ENCODE data around the gene PAQR8.

Gene PAQR8

GRCh38 chr6:52360601-52361413, 1.1 kb upstream of the PAQR8 start:
- H3K9me3 Mint-ChIP-seq, result no peaks in the 10 kb centered on the region
- H3K27ac Mint-ChIP-seq, result peak overlapping the region; percentile 84
- no peak for DNase-seq

DNA sequence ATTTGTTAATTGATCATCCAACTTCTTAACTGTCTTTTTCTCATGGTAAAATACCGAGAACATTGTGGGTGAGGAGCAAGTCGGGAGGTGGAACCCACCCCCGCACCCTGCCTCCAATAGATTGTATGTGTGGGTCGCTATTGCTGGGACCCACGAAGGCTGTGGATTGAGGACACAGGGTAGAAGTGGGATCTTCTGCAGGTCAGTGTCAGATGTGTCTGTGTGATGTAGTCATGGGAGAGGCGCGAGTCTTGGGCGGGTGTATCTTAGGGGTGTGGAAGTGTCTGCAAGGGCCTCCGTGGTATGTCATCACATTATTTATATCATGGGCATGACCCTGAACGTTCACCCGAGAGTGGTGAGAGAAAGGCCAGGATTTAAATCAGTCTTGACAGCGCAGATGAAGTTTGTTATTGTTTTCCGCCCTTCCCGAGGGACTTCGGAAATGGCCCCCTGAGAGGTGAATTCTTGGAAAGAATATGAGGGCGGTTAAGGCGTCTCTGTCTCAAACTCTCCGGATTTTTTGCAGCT, 472 bp upstream of the PAQR8 start:
- Mint-ChIP-seq H3K27me3 (ENCODE audit: low read depth, poor library complexity) (peaks cover 21% of the 10 kb centered on the region), H3K4me1 (peaks cover 44% of the 10 kb centered on the region), H3K36me3 (ENCODE audit: low read depth) (no peaks in the 10 kb centered on the region), H3K4me3 (peak overlapping the region; percentile 85), H3K9me3 (no peaks in the 10 kb centered on the region), H3K27ac (peak overlapping the region; percentile 84)
- no peak for TF ChIP-seq CTCF (IDR thresholded peaks at IDR 0.05)
- no peak for DNase-seq

More at GRCh38 chr6:52360601-52361413, 1.1 kb upstream of the PAQR8 start:
- peak overlapping the region; percentile 85 for H3K4me3 Mint-ChIP-seq
- no peak for TF ChIP-seq CTCF (IDR thresholded peaks at IDR 0.05)
- peaks cover 21% of the 10 kb centered on the region for H3K27me3 Mint-ChIP-seq (ENCODE audit: low read depth, poor library complexity)
- H3K4me1 Mint-ChIP-seq, result peaks cover 44% of the 10 kb centered on the region
- H3K36me3 Mint-ChIP-seq (ENCODE audit: low read depth), result no peaks in the 10 kb centered on the region

DNA sequence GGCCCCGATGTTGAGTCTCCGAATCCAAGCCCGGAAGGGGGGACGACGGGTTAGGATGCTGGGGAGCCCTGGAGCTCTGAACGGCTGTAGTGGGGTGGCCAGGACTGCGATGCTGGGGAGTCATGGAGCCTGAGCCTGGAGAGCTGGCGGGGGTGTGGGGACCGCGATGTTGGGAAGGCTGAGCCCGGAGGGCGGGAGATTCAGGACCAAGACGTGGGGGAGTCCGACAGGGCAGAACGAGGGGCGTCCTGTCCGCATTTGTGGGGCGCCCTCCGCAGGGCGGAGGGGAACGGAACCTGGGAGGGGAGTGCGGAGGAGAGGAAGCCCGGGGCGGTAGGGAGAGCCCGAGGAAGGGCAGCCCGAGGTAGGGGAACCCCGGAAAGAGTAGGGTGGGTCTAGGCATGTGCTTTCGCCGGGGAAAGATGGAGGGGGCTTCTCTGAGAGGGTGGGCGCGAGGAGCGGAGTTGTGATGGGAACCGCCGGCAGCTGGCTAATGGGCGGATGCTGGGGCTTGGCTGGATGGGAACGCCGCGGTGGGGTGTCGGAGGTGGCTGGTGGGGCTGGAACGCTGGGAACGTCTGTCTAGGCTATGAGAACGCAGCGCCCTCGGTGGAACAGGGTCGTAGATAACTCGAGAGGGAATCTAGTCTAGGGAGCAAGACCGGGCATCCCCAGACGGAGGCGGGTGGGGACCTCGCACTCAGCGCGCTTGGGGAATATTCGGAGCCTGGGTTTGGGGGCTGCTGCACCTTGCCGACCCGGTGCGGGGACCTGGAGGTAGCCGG, 684 bp downstream of the PAQR8 start:
- peaks cover 44% of the 10 kb centered on the region for H3K4me1 Mint-ChIP-seq
- H3K9me3 Mint-ChIP-seq, result no peaks in the 10 kb centered on the region
- no peak for TF ChIP-seq CTCF (IDR thresholded peaks at IDR 0.05)
- DNase-seq, result peak; percentile 57
- peak overlapping the region; percentile 98 for H3K4me3 Mint-ChIP-seq
- peaks cover 21% of the 10 kb centered on the region for H3K27me3 Mint-ChIP-seq (ENCODE audit: low read depth, poor library complexity)
- H3K36me3 Mint-ChIP-seq (ENCODE audit: low read depth), result peaks cover 3% of the 10 kb centered on the region
- H3K27ac Mint-ChIP-seq, result no peak overlapping the region

DNA sequence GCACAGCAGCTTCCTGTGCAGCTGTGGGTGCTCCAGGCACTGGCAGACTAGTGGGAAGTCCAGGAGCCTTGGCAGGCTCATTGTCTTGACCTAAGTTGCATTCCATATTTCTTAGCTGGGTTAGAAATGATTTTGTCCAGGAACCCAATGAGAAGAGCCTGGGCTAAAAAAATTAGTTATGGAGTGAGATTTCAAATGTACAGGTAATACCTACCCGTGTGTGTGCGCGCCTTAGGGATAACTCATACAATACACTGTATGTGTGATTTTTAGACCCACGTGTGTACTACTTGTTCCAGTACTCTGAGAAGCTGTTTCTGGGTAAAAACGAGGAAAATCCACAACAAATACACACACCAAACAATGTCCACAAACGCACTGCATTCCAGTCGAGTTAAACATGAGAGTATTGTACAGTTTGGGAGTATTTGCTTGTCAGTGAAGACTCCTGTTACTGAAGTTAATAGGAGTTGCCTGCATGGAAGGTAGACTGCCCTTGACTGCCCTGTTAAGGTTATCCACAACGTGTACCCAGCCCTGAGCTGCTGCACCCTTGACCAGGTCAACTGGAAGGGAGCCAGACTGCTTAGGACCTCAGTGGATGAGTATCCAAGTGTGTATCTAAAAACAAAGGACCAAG, 1.4 kb downstream of the PAQR8 start:
- peak overlapping the region; percentile 98 for H3K4me3 Mint-ChIP-seq
- no peak overlapping the region for H3K27ac Mint-ChIP-seq
- DNase-seq, result no peak
- no peak for TF ChIP-seq CTCF (IDR thresholded peaks at IDR 0.05)
- peaks cover 11% of the 10 kb centered on the region for H3K36me3 Mint-ChIP-seq (ENCODE audit: low read depth)
- peaks cover 21% of the 10 kb centered on the region for H3K27me3 Mint-ChIP-seq (ENCODE audit: low read depth, poor library complexity)
- peaks cover 44% of the 10 kb centered on the region for H3K4me1 Mint-ChIP-seq
- no peaks in the 10 kb centered on the region for H3K9me3 Mint-ChIP-seq

DNA sequence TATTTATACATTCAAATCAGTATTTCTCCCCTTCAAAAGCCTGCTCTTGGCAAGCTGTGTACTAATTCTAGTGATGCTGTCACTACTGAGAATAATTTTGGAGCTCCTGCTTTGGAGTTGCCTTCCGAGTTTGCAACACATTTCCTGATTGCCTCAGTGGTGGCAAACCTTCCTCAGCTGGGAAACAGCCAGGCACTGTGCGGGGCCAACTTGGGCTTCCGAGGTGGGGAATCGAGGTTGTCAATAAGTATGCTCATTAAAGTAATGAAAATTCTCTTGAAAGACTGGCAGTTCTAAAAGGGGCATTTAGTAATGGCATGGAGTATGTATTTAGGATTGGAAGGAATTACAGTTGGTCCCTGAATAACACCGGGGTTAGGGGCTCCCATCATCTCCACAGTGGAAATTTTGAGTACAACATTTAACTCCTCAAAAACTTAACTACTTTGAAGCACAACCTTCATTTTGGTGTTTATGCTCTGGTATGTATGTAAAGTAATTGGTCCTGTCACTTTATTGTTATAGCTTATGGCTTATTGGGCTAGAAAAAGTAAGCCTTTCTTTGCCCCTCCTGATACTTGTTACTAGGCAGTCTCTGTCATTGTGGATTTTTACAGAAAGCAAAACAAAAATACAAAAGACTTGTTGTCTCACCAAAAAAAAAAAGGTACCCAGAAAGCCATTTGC, 2.7 kb downstream of the PAQR8 start:
- DNase-seq, result no peak

More for the DNA sequence above, 2.7 kb downstream of the PAQR8 start:
- Mint-ChIP-seq H3K27ac (no peak overlapping the region), H3K9me3 (no peaks in the 10 kb centered on the region), H3K36me3 (ENCODE audit: low read depth) (peaks cover 15% of the 10 kb centered on the region), H3K27me3 (ENCODE audit: low read depth, poor library complexity) (peaks cover 21% of the 10 kb centered on the region), H3K4me3 (peak overlapping the region; percentile 35), H3K4me1 (peaks cover 39% of the 10 kb centered on the region)
- no peak for TF ChIP-seq CTCF (IDR thresholded peaks at IDR 0.05)

Data from nephron progenitor cell (in vitro differentiated cells).